Measurements from ENCODE around the gene NANP. TPM values are rescaled to one million over a fixed set of nuclear protein-coding genes. Genes with fewer than 3 reads are reported as not detected.
A peak's percentile ranks its signal among the peaks of the same experiment; 100 is the strongest.
"Not testable (repeated sequence)": the region's sequence is repeated elsewhere in the genome, so short reads cannot be mapped to it uniquely, and the experiment has no call there.

The NANP gene
- total RNA-seq, 2 experiments from 2014 or later = 4.7 to 5.9 TPM

GRCh38 chr20:25601659-25602058 lies 22.2 kb downstream of the NANP start:
- CTCF ChIA-PET = no interaction called here
- peaks cover 4% of the 10 kb centered on the region for H3K4me1 Mint-ChIP-seq
- H3K27me3 Mint-ChIP-seq = no peaks in the 10 kb centered on the region
- ATAC-seq (no peak), DNase-seq (no peak)
- no peak overlapping the region for H3K4me3 Mint-ChIP-seq
- no peak overlapping the region for H3K27ac Mint-ChIP-seq
- H3K9me3 Mint-ChIP-seq (ENCODE audit: low read depth) = peaks cover 4% of the 10 kb centered on the region
- H3K36me3 Mint-ChIP-seq = no peaks in the 10 kb centered on the region

DNA sequence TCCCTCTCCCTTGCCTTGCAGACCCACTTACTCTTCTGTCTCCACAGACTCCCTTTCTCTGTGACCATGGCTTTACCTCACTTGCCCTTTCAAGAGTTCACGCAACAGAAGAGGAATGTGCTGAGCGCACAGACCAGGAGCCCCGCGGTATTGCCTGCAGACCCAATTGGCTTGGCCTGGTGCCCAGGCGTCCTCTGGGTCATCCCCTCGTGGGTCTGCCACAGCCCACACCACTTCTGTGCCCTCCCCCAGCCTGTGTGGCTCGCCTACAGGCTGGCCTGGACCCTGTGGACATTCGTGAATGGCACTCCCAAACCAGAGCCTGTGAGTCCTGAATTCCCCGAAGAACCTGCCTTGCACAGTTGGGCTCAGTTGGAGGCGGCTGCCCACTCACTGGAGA lies 23.2 kb downstream of the NANP start:
- peaks cover 4% of the 10 kb centered on the region for H3K9me3 Mint-ChIP-seq (ENCODE audit: low read depth)
- no peaks in the 10 kb centered on the region for H3K36me3 Mint-ChIP-seq
- DNase-seq = no peak
- H3K27ac Mint-ChIP-seq = no peak overlapping the region
- H3K4me3 Mint-ChIP-seq = no peak overlapping the region
- no peak for ATAC-seq
- CTCF ChIA-PET = no interaction called here
- peaks cover 4% of the 10 kb centered on the region for H3K4me1 Mint-ChIP-seq
- H3K27me3 Mint-ChIP-seq = no peaks in the 10 kb centered on the region

GRCh38 chr20:25592135-25592852 lies 31.5 kb downstream of the NANP start:
- H3K4me1 Mint-ChIP-seq = no peaks in the 10 kb centered on the region
- no peaks in the 10 kb centered on the region for H3K36me3 Mint-ChIP-seq
- H3K27me3 Mint-ChIP-seq = peaks cover 12% of the 10 kb centered on the region
- no peak overlapping the region for H3K4me3 Mint-ChIP-seq
- CTCF ChIA-PET = no interaction called here
- no peaks in the 10 kb centered on the region for H3K9me3 Mint-ChIP-seq (ENCODE audit: low read depth)
- no peak overlapping the region for H3K27ac Mint-ChIP-seq
- ATAC-seq (no peak), DNase-seq (no peak)

DNA sequence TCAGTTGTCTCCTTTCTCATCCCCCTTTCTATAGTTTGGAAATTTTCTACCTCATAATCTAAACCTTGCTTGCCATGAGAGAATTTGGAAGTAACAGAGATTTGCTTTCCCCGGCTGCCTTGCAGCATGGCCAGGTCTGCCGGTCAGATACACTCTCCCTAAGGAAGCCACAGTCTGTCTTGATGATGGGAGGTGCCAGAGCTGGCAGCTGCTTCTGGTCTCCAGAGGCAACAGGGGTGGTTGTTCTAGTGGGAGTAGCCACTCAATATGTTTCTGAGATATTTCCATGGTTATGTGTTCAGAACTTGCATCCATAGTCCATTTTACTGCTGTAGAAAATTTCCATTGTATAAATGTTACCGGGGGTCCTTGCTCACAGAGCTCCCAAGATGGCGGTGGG lies 33.0 kb downstream of the NANP start:
- ATAC-seq; CTCF ChIA-PET; H3K4me3 Mint-ChIP-seq; H3K27ac Mint-ChIP-seq; H3K9me3 Mint-ChIP-seq (ENCODE audit: low read depth); H3K4me1 Mint-ChIP-seq; DNase-seq; H3K36me3 Mint-ChIP-seq: not testable (repeated sequence)
- H3K27me3 Mint-ChIP-seq = peaks cover 16% of the 10 kb centered on the region

GRCh38 chr20:25588491-25588890 lies 35.3 kb downstream of the NANP start:
- peaks cover 4% of the 10 kb centered on the region for H3K36me3 Mint-ChIP-seq
- no peak overlapping the region for H3K4me3 Mint-ChIP-seq
- H3K27me3 Mint-ChIP-seq = peaks cover 23% of the 10 kb centered on the region
- no peak for ATAC-seq
- CTCF ChIA-PET = no interaction called here
- DNase-seq = no peak
- peaks cover 8% of the 10 kb centered on the region for H3K4me1 Mint-ChIP-seq
- no peak overlapping the region for H3K27ac Mint-ChIP-seq
- no peaks in the 10 kb centered on the region for H3K9me3 Mint-ChIP-seq (ENCODE audit: low read depth)

- ATAC-seq (no peak), DNase-seq (no peak)
- Mint-ChIP-seq H3K9me3 (ENCODE audit: low read depth) (no peaks in the 10 kb centered on the region), H3K36me3 (peaks cover 4% of the 10 kb centered on the region), H3K4me3 (no peak overlapping the region), H3K27me3 (peaks cover 28% of the 10 kb centered on the region), H3K27ac (no peak overlapping the region), H3K4me1 (peaks cover 9% of the 10 kb centered on the region)
- CTCF ChIA-PET = no interaction called here
Measured at GRCh38 chr20:25587536-25587935, 36.3 kb downstream of the NANP start.

GRCh38 chr20:25586877-25587276 lies 36.9 kb downstream of the NANP start:
- H3K36me3 Mint-ChIP-seq = peaks cover 4% of the 10 kb centered on the region
- no peak overlapping the region for H3K27ac Mint-ChIP-seq
- H3K4me1 Mint-ChIP-seq = peaks cover 9% of the 10 kb centered on the region
- H3K9me3 Mint-ChIP-seq (ENCODE audit: low read depth) = no peaks in the 10 kb centered on the region
- no peak for ATAC-seq
- no peak for DNase-seq
- H3K27me3 Mint-ChIP-seq = peaks cover 32% of the 10 kb centered on the region
- CTCF ChIA-PET = no interaction called here
- no peak overlapping the region for H3K4me3 Mint-ChIP-seq

GRCh38 chr20:25584905-25585704 lies 38.7 kb downstream of the NANP start, which contains the start of gene NINL:
Gene NINL, minus strand, starts transcription at chr20:25585531. Its CDS starts 58,944 bp downstream, at chr20:25526587.
- no peaks in the 10 kb centered on the region for H3K9me3 Mint-ChIP-seq (ENCODE audit: low read depth)
- H3K27ac Mint-ChIP-seq = no peak within 1 kb of the TSS
- DNase-seq (peak; percentile 55), ATAC-seq (peak; percentile 89)
- peak within 1 kb of the TSS; percentile 66 for H3K4me3 Mint-ChIP-seq
- peaks cover 9% of the 10 kb centered on the region for H3K4me1 Mint-ChIP-seq
- peaks cover 4% of the 10 kb centered on the region for H3K36me3 Mint-ChIP-seq
- CTCF ChIA-PET = no interaction called here
- H3K27me3 Mint-ChIP-seq = peaks cover 32% of the 10 kb centered on the region

- H3K27ac Mint-ChIP-seq; DNase-seq; H3K9me3 Mint-ChIP-seq (ENCODE audit: low read depth); ATAC-seq; H3K36me3 Mint-ChIP-seq; H3K4me1 Mint-ChIP-seq; CTCF ChIA-PET: not testable (repeated sequence)
- Mint-ChIP-seq H3K27me3 (peaks cover 32% of the 10 kb centered on the region), H3K4me3 (peak overlapping the region; percentile 27)
Measured at GRCh38 chr20:25583607-25584006, 40.2 kb downstream of the NANP start.

DNA sequence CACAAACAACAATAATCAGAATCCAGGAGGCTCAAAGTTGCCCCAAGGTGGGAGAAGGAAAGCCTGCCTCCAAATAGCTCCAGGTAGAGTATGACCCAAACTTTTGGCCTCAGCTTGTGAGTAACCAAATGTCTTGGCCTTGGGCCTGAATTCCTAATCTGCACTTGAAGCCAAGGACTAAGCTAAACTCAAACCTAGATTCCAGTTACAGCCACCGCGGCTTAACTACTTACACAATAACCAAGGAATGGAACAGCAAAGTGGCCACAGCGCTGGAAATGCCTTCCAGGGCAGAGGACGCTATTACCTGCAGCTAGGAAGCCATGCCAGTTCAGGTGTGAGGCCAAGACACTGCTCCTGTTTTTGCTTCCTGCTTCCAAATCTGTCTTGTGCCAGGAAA lies 43.1 kb downstream of the NANP start:
- ATAC-seq (no peak), DNase-seq (no peak)
- Mint-ChIP-seq H3K4me1 (peaks cover 9% of the 10 kb centered on the region), H3K27me3 (peaks cover 24% of the 10 kb centered on the region), H3K36me3 (peaks cover 4% of the 10 kb centered on the region), H3K9me3 (ENCODE audit: low read depth) (no peaks in the 10 kb centered on the region), H3K27ac (no peak overlapping the region), H3K4me3 (no peak overlapping the region)
- CTCF ChIA-PET = no interaction called here

DNA sequence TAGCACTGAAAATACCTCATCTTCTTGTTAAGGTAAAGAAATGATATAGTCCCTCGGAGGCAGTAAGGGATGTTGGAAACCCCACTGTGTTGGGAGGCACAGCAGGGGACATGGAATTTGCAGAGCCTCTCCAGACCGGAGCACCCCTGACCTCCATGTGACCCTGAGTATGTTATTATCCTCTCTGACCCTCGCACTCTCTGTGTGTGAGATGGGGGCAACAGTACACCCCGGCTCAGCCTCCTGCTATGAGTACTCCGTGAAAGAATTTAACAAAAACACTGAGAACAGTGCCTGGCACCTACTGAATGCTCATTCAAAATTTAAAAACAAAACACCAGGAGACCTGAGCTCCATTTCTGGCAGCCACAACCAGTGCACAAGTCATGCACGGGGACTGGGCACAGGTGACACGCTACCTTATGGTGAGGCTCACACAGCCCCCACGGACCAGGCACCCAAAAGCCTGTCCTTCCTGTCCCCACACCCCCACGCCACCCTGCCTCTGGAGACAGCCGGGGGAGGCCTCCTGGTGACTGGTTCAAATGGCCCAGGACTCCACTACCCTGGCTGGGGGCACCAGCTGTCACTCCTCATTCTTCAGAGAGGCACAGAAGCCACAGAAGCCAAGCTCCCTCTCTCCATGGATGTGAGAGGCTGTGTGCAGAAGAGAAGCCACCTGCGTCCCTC lies 44.6 kb downstream of the NANP start:
- no peak overlapping the region for H3K27ac Mint-ChIP-seq
- H3K27me3 Mint-ChIP-seq = peaks cover 19% of the 10 kb centered on the region
- ATAC-seq (no peak), DNase-seq (no peak)
- no peaks in the 10 kb centered on the region for H3K9me3 Mint-ChIP-seq (ENCODE audit: low read depth)
- CTCF ChIA-PET = no interaction called here
- H3K4me3 Mint-ChIP-seq = no peak overlapping the region
- H3K36me3 Mint-ChIP-seq = peaks cover 4% of the 10 kb centered on the region
- H3K4me1 Mint-ChIP-seq = peaks cover 4% of the 10 kb centered on the region

- CTCF ChIA-PET = no interaction called here
- H3K4me3 Mint-ChIP-seq = no peak overlapping the region
- H3K27me3 Mint-ChIP-seq = peaks cover 2% of the 10 kb centered on the region
- no peak for DNase-seq
- no peaks in the 10 kb centered on the region for H3K4me1 Mint-ChIP-seq
- no peaks in the 10 kb centered on the region for H3K36me3 Mint-ChIP-seq
- no peaks in the 10 kb centered on the region for H3K9me3 Mint-ChIP-seq (ENCODE audit: low read depth)
- H3K27ac Mint-ChIP-seq = no peak overlapping the region
- ATAC-seq = no peak
Measured at GRCh38 chr20:25576783-25577530, 46.9 kb downstream of the NANP start.

DNA sequence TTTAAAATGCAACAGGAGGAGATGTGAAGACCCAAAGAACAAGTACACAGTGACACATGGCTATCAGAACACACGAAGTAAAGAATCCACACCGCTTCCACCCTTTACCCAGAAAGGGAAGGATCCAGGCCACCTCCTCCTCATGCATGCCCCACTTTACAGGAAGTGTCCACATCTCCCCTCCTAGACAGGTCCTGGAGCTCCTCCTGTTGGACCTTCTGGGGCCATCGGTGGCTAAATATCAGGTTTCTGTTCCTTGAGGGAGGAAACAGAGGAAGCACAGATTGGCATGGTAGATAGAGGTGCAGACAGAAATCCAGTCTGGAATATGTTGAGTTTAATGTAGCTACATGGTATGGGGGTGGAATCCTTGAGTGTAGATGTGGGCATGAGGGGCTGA lies 49.4 kb downstream of the NANP start:
- no peaks in the 10 kb centered on the region for H3K4me1 Mint-ChIP-seq

More for the DNA sequence above, 49.4 kb downstream of the NANP start:
- ATAC-seq (no peak), DNase-seq (no peak)
- CTCF ChIA-PET = no interaction called here
- no peaks in the 10 kb centered on the region for H3K36me3 Mint-ChIP-seq
- H3K4me3 Mint-ChIP-seq = no peak overlapping the region
- H3K27me3 Mint-ChIP-seq = peaks cover 2% of the 10 kb centered on the region
- no peak overlapping the region for H3K27ac Mint-ChIP-seq
- no peaks in the 10 kb centered on the region for H3K9me3 Mint-ChIP-seq (ENCODE audit: low read depth)

Measured in activated CD8-positive, alpha-beta memory T cell treated with anti-CD3 and anti-CD28 coated beads, Interleukin-2, amount 10 ng/mL, durations not matched to agents 7 days and 5 days (primary cell).